A549 (cell line): ENCODE data around the gene PRUNE2. TPM values are rescaled to one million over a fixed set of nuclear protein-coding genes. Genes with fewer than 3 reads are reported as not detected.

ENCODE experiments used
- ATAC-seq, 2 experiments: fragments of 200-7000 bp in 1 of 2; fragments of >200 bp in 1 of 2; cut with Nextera tagmentation in 1 of 2; cut with Tn5 transposase in 1 of 2; 3 replicates each; pipeline versions ENCODE4 v1.8.0 to v1.9.1; 2018 to 2020; ENCODE audit warnings: mild to moderate bottlenecking in 1 of 2, moderate library complexity in 1 of 2
- CTCF ChIA-PET: fragments of 300-600 bp; sonication (Branson Sonifier 250); formaldehyde crosslinking; extraction: SDS; loops from one replicate; lab custom pipeline; 2021; ENCODE audit warnings: antibody characterized with exemption, inconsistent platforms; lab: Yijun Ruan, JAX
- POLR2A ChIA-PET: fragments of 350-600 bp; formaldehyde crosslinking; extraction: SDS; loops from one replicate; lab custom pipeline; 2021; ENCODE audit warnings: antibody characterized with exemption, inconsistent platforms; lab: Yijun Ruan, JAX
- DNase-seq, 2 experiments: peaks; one replicate each; pipeline versions ENCODE4 v3.0.0 to v3.0.0-alpha.2; 2011 to 2016; ENCODE audit warnings: low read depth in 1 of 2, low spot score in 1 of 2
- FAIRE-seq: peaks from 2 replicates; lab custom pipeline; 2011; peaks lifted over from hg19 to GRCh38; lab: Jason Lieb, UNC
- H3K27ac ChIP-seq, 2 experiments: fragments of >200 bp; sonication (Bioruptor Twin); formaldehyde crosslinking; 3 replicates each; pipeline ENCODE4 v1.5.1; 2016 to 2017
- H3K4me1 ChIP-seq: fragments of >200 bp; sonication (Bioruptor Twin); formaldehyde crosslinking; 3 replicates; pipeline ENCODE4 v1.6.1; 2016
- H3K4me2 ChIP-seq: fragments of >200 bp; sonication (Bioruptor Twin); formaldehyde crosslinking; 3 replicates; pipeline ENCODE4 v1.6.1; 2016
- H3K4me3 ChIP-seq: fragments of >200 bp; sonication (Bioruptor Twin); formaldehyde crosslinking; 3 replicates; pipeline ENCODE4 v1.5.1; 2016
- H3K9me3 ChIP-seq: fragments of >200 bp; sonication (Bioruptor Twin); formaldehyde crosslinking; 3 replicates; pipeline ENCODE4 v1.6.1; 2016
- BHLHE40 ChIP-seq: IDR thresholded peaks from 2 replicates; pipeline ENCODE4 v1.6.1; 2012; ENCODE audit warnings: low read depth, low read length, inconsistent platforms
- CEBPB ChIP-seq, 2 experiments: fragments of >200 bp in 1 of 2; sonication (Bioruptor Twin) in 1 of 2; formaldehyde crosslinking in 1 of 2; IDR thresholded peaks; 2 replicates each; pipeline ENCODE4 v1.6.1; 2012 to 2016
- CHD4 ChIP-seq: fragments of 200-600 bp; sonication (generic); IDR thresholded peaks from 2 replicates; pipeline ENCODE4 v1.6.1; 2016; ENCODE audit warnings: antibody characterized with exemption, mild to moderate bottlenecking, borderline replicate concordance
- E2F6 ChIP-seq: IDR thresholded peaks from 2 replicates; pipeline ENCODE4 v1.6.1; 2012; ENCODE audit warnings: low read depth, borderline replicate concordance
- EHF ChIP-seq: fragments of 250-450 bp; sonication (Bioruptor Pico); IDR thresholded peaks from 2 replicates; pipeline ENCODE4 v1.5.0; 2020; ENCODE audit warnings: mild to moderate bottlenecking
- EHMT2 ChIP-seq: fragments of 200-600 bp; sonication (generic); IDR thresholded peaks from 2 replicates; pipeline ENCODE4 v1.6.1; 2016; ENCODE audit warnings: antibody characterized with exemption, low read depth, mild to moderate bottlenecking, moderate library complexity
- EP300 ChIP-seq, 2 experiments: fragments of >200 bp; sonication (Bioruptor Twin); formaldehyde crosslinking; IDR thresholded peaks; 2 replicates in 1 of 2; 3 replicates in 1 of 2; pipeline ENCODE4 v1.6.1; 2016 to 2017
- ESRRA ChIP-seq: fragments of 150-350 bp; IDR thresholded peaks from 2 replicates; pipeline ENCODE4 v1.6.1; 2014; ENCODE audit warnings: mild to moderate bottlenecking, low read length, borderline replicate concordance
- FOSL2 ChIP-seq, 2 experiments: fragments of 450-650 bp in 1 of 2; fragments of >200 bp in 1 of 2; sonication (Bioruptor Twin) in 1 of 2; formaldehyde crosslinking; IDR thresholded peaks; 2 replicates each; pipeline versions ENCODE4 v1.5.0 to v1.6.1; 2016 to 2020; ENCODE audit warnings: mild to moderate bottlenecking in 1 of 2, moderate library complexity in 1 of 2
- FOXS1 ChIP-seq: fragments of 250-450 bp; sonication (Bioruptor Pico); IDR thresholded peaks from 2 replicates; pipeline ENCODE4 v1.5.0; 2020; ENCODE audit warnings: mild to moderate bottlenecking, moderate library complexity
- GATA3 ChIP-seq: IDR thresholded peaks from 2 replicates; pipeline ENCODE4 v1.6.1; 2012; ENCODE audit warnings: borderline replicate concordance
- HEYL ChIP-seq: fragments of 250-450 bp; sonication (Bioruptor Pico); IDR thresholded peaks from 2 replicates; pipeline ENCODE4 v1.8.0; 2021; ENCODE audit warnings: mild to moderate bottlenecking, moderate library complexity
- HOXA7 ChIP-seq: fragments of 250-450 bp; sonication (Bioruptor Pico); IDR thresholded peaks from 2 replicates; pipeline ENCODE4 v1.5.0; 2020; ENCODE audit warnings: mild to moderate bottlenecking, moderate library complexity
- HOXB13 ChIP-seq: fragments of 250-450 bp; sonication (Bioruptor Pico); IDR thresholded peaks from 2 replicates; pipeline ENCODE4 v1.5.0; 2020; ENCODE audit warnings: low read depth, mild to moderate bottlenecking, moderate library complexity
- HOXB5 ChIP-seq: fragments of 250-450 bp; sonication (Bioruptor Pico); IDR thresholded peaks from 2 replicates; pipeline ENCODE4 v1.5.0; 2020; ENCODE audit warnings: mild to moderate bottlenecking, moderate library complexity
- JUN ChIP-seq, 2 experiments: fragments of >200 bp; sonication (Bioruptor Twin); formaldehyde crosslinking; IDR thresholded peaks; 2 replicates in 1 of 2; 3 replicates in 1 of 2; pipeline ENCODE4 v1.6.1; 2016 to 2017
- JUNB ChIP-seq: fragments of >200 bp; sonication (Bioruptor Twin); formaldehyde crosslinking; IDR thresholded peaks from 2 replicates; pipeline ENCODE4 v1.6.1; 2016
- MAFK ChIP-seq: fragments of 450-650 bp; IDR thresholded peaks from 2 replicates; pipeline ENCODE4 v1.6.1; 2014; ENCODE audit not compliant: partially characterized antibody
- MAZ ChIP-seq: fragments of 150-350 bp; IDR thresholded peaks from 2 replicates; pipeline ENCODE4 v1.6.1; 2014; ENCODE audit warnings: antibody characterized with exemption, low read depth, low read length, borderline replicate concordance
- NFE2L2 ChIP-seq: fragments of 150-350 bp; conservative IDR thresholded peaks from 2 replicates; pipeline ENCODE4 v1.6.1; 2014; ENCODE audit warnings: low read length
- NPAS2 ChIP-seq: fragments of 250-450 bp; sonication (Bioruptor Pico); IDR thresholded peaks from 2 replicates; pipeline ENCODE4 v1.8.0; 2022; ENCODE audit warnings: mild to moderate bottlenecking, moderate library complexity, borderline replicate concordance
- PHF8 ChIP-seq: fragments of 200-600 bp; sonication (generic); IDR thresholded peaks from 2 replicates; pipeline ENCODE4 v1.6.1; 2016; ENCODE audit warnings: low read depth, mild to moderate bottlenecking, antibody characterized with exemption, moderate library complexity, borderline replicate concordance
- RAD21 ChIP-seq, 2 experiments: fragments of >200 bp in 1 of 2; sonication (Bioruptor Twin) in 1 of 2; formaldehyde crosslinking in 1 of 2; IDR thresholded peaks in 1 of 2; conservative IDR thresholded peaks in 1 of 2; 2 replicates in 1 of 2; 3 replicates in 1 of 2; pipeline ENCODE4 v1.6.1; 2012 to 2018; ENCODE audit warnings: inconsistent platforms in 1 of 2
- RARB ChIP-seq: fragments of 250-450 bp; sonication (Bioruptor Pico); IDR thresholded peaks from 2 replicates; pipeline ENCODE4 v1.8.0; 2021; ENCODE audit warnings: mild to moderate bottlenecking, moderate library complexity
- RCOR1 ChIP-seq: fragments of 150-350 bp; IDR thresholded peaks from 2 replicates; pipeline ENCODE4 v1.6.1; 2014; ENCODE audit warnings: antibody characterized with exemption, low read length, low read depth
- RNF2 ChIP-seq: fragments of 200-600 bp; sonication (generic); IDR thresholded peaks from 2 replicates; pipeline ENCODE4 v1.6.1; 2016; ENCODE audit warnings: low read depth, mild to moderate bottlenecking, antibody characterized with exemption, moderate library complexity, borderline replicate concordance
- SMC3 ChIP-seq: fragments of >200 bp; sonication (Bioruptor Twin); formaldehyde crosslinking; IDR thresholded peaks from 3 replicates; pipeline ENCODE4 v1.6.1; 2018; ENCODE audit warnings: inconsistent platforms
- TP53 ChIP-seq: fragments of 250-450 bp; sonication (Bioruptor Pico); IDR thresholded peaks from 2 replicates; pipeline ENCODE4 v1.5.0; 2021; ENCODE audit warnings: mild to moderate bottlenecking, moderate library complexity
- ZFP36 ChIP-seq: fragments of 450-650 bp; IDR thresholded peaks from 2 replicates; pipeline ENCODE4 v1.6.1; 2014; ENCODE audit warnings: borderline replicate concordance; ENCODE audit not compliant: partially characterized antibody
- ZNF302 ChIP-seq: fragments of 250-450 bp; sonication (Bioruptor Pico); IDR thresholded peaks from 2 replicates; pipeline ENCODE4 v1.9.0; 2021; ENCODE audit warnings: inconsistent platforms, mild to moderate bottlenecking, moderate library complexity
- WGBS: methylation state at CpG from one replicate; pipeline ENCODE4 v1.1.6; 2017; ENCODE audit errors: missing lambda C conversion rate; 5-methylcytosine and 5-hydroxymethylcytosine counted together
- polyA plus RNA-seq, 4 experiments: library from polyadenylated mRNA; depleted of rRNA in 3 of 4; stranded (reverse); fragments of >200 nt; fragmentation: RNase III in 1 of 4; extraction: RNeasy Plus Mini Kit Qiagen cat#74134 plus additional on column Dnase treatment in 1 of 4; gene quantifications; 2 replicates in 3 of 4; 3 replicates in 1 of 4; pipeline ENCODE4 v1.2.3, GENCODE V29; 2011 to 2017
- TF ChIP-seq, protein P1 (sequence below): fragments of 450-650 bp; IDR thresholded peaks from 2 replicates; pipeline ENCODE4 v1.6.1; 2014; ENCODE audit warnings: antibody characterized with exemption
- TF ChIP-seq, protein P2 (sequence below): IDR thresholded peaks from 2 replicates; pipeline ENCODE4 v1.6.1; 2012

PRUNE2 gene
- polyA plus RNA-seq, 2 of the 4 experiments (the other 2 are of a cell fraction) = 0.04 TPM; not detected in 1

DNA sequence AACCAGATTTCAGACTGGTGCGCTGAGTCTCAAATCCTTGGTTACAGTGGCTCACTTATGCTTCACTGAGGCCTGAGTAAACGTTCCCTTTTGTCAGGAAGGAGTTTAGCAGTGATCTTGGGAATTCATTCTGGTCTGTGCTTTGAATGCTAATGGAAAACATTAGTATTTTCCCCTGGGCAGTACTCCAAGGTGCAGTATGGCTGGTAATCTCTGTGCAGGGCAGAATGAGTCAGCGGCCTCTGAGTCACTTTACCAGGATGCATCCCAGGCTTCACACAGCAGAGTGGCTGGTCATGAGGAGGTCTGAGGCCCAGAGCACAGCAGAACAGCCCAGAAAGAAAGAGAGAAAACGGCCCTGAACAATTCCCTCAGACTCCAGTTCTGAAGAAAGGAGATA lies 87.6 kb downstream of the PRUNE2 start:
- peaks cover 21% of the 10 kb centered on the region for H3K4me1 ChIP-seq
- H3K4me2 ChIP-seq = peak overlapping the region; percentile 61
- DNase-seq = peak; percentile 63 to 80
- TF ChIP-seq E2F6 (peak; percentile 48; the same call in 1 of the 2 replicates), JUNB (peak; percentile 74), JUN (IDR thresholded peaks at IDR 0.05) (no peak; a peak in 1 of 5 replicates), MAFK (no peak), FOXS1 (CRISPR knock-in tag) (no peak), ZNF302 (CRISPR knock-in tag) (no peak), BHLHE40 (no peak), EHF (CRISPR knock-in tag) (no peak), PHF8 (no peak), TP53 (no peak), RAD21 (conservative IDR thresholded peaks at IDR 0.05 in 1 of 2, IDR thresholded peaks at IDR 0.05 in 1 of 2) (peak in 1 of 2 experiments; percentile 9; a peak in 1 of 5 replicates), HOXB5 (no peak), HOXB13 (CRISPR knock-in tag) (no peak), ESRRA (no peak), EHMT2 (no peak), HEYL (CRISPR knock-in tag) (no peak), ZFP36 (no peak), RCOR1 (no peak), RARB (CRISPR knock-in tag) (no peak), CHD4 (no peak), NFE2L2 (no peak), MAZ (no peak), HOXA7 (CRISPR knock-in tag) (no peak), SMC3 (no peak), EP300 (IDR thresholded peaks at IDR 0.05) (no peak), CEBPB (IDR thresholded peaks at IDR 0.05) (0 out of 4 replicates have a peak, but pooled peaks of 1 of the 2 experiments have one; percentile 22), RNF2 (no peak), NPAS2 (CRISPR knock-in tag) (no peak), FOSL2 (IDR thresholded peaks at IDR 0.05) (peak; percentile 94), FOSL2 (CRISPR knock-in tag; IDR thresholded peaks at IDR 0.05) (peak; percentile 93), GATA3 (peak; percentile 37; the same call in 1 of the 2 replicates)
- TF ChIP-seq, protein P1, sequence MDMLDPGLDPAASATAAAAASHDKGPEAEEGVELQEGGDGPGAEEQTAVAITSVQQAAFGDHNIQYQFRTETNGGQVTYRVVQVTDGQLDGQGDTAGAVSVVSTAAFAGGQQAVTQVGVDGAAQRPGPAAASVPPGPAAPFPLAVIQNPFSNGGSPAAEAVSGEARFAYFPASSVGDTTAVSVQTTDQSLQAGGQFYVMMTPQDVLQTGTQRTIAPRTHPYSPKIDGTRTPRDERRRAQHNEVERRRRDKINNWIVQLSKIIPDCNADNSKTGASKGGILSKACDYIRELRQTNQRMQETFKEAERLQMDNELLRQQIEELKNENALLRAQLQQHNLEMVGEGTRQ = no peak
- TF ChIP-seq, protein P2, sequence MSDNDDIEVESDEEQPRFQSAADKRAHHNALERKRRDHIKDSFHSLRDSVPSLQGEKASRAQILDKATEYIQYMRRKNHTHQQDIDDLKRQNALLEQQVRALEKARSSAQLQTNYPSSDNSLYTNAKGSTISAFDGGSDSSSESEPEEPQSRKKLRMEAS = peak; percentile 81
- TF ChIP-seq, all 56 proteins: peak for 7
- FAIRE-seq = peak; percentile 97
- WGBS = 20% methylated on average over 4 of the region's 4 CpGs
- H3K9me3 ChIP-seq = no peaks in the 10 kb centered on the region
- peak overlapping the region; percentile 62 to 74 for H3K27ac ChIP-seq
- ChIA-PET CTCF (interaction anchor here (0.7 to 1.3 kb wide), 3 partner anchors 67 to 176 kb away, joined by 3 to 5 read pairs (median 3); no protein-coding TSS in a partner anchor), POLR2A (no interaction called here)
- no peak overlapping the region for H3K4me3 ChIP-seq
- peak; percentile 100 for ATAC-seq
